GM18499 (cell line): ENCODE data around the gene WDFY1.

Experiments used
- ATAC-seq: cut with Tn5 transposase; IDR thresholded peaks from one replicate; pipeline ENCODE4 v1.9.1; 2021; ENCODE audit warnings: moderate number of reproducible peaks; ENCODE audit not compliant: insufficient read depth, unreplicated experiment

Gene WDFY1

GRCh38 chr2:223932816-223933800 is 12.0 kb downstream of the WDFY1 start:
- no peak for ATAC-seq

GRCh38 chr2:223930103-223930976 is 14.8 kb downstream of the WDFY1 start:
- ATAC-seq = no peak

- ATAC-seq = no peak
These were observed 15.5 kb downstream of the WDFY1 start for GRCh38 chr2:223929571-223930102.

- no peak for ATAC-seq
These were observed 16.8 kb downstream of the WDFY1 start for GRCh38 chr2:223928113-223929006.

- no peak for ATAC-seq
These were observed 20.0 kb downstream of the WDFY1 start for GRCh38 chr2:223925106-223925505.

GRCh38 chr2:223923976-223924375 is 21.2 kb downstream of the WDFY1 start:
- ATAC-seq = no peak

- ATAC-seq = no peak
These were observed 22.8 kb downstream of the WDFY1 start for GRCh38 chr2:223922308-223922707.

GRCh38 chr2:223921204-223921603 is 23.9 kb downstream of the WDFY1 start:
- no peak for ATAC-seq

- no peak for ATAC-seq
These were observed 25.0 kb downstream of the WDFY1 start for GRCh38 chr2:223920109-223920508.

GRCh38 chr2:223918671-223919134 is 26.4 kb downstream of the WDFY1 start:
- no peak for ATAC-seq

- no peak for ATAC-seq
These were observed 28.8 kb downstream of the WDFY1 start for GRCh38 chr2:223916181-223916920.

GRCh38 chr2:223915071-223915470 is 30.1 kb downstream of the WDFY1 start:
- no peak for ATAC-seq

- no peak for ATAC-seq
These were observed 30.8 kb downstream of the WDFY1 start for GRCh38 chr2:223914324-223914723.

- ATAC-seq = no peak
These were observed 36.0 kb downstream of the WDFY1 start for GRCh38 chr2:223909001-223909741.

- ATAC-seq = no peak
These were observed 36.7 kb downstream of the WDFY1 start for GRCh38 chr2:223908304-223908998.

GRCh38 chr2:223905996-223906395 is 39.1 kb downstream of the WDFY1 start:
- no peak for ATAC-seq

- ATAC-seq = no peak
These were observed 43.3 kb downstream of the WDFY1 start for GRCh38 chr2:223901854-223902253.

- ATAC-seq = no peak
These were observed 43.8 kb downstream of the WDFY1 start for GRCh38 chr2:223901311-223901710.
